HG02623 (cell line): ENCODE data around the gene NCKAP1.
"Not testable (repeated sequence)": the region's sequence is repeated elsewhere in the genome, so short reads cannot be mapped to it uniquely, and the experiment has no call there.

Experiments
- ATAC-seq: cut with Tn5 transposase; IDR thresholded peaks from one replicate; pipeline ENCODE4 v1.9.1; 2021; ENCODE audit warnings: moderate library complexity; ENCODE audit not compliant: unreplicated experiment

Gene NCKAP1

DNA sequence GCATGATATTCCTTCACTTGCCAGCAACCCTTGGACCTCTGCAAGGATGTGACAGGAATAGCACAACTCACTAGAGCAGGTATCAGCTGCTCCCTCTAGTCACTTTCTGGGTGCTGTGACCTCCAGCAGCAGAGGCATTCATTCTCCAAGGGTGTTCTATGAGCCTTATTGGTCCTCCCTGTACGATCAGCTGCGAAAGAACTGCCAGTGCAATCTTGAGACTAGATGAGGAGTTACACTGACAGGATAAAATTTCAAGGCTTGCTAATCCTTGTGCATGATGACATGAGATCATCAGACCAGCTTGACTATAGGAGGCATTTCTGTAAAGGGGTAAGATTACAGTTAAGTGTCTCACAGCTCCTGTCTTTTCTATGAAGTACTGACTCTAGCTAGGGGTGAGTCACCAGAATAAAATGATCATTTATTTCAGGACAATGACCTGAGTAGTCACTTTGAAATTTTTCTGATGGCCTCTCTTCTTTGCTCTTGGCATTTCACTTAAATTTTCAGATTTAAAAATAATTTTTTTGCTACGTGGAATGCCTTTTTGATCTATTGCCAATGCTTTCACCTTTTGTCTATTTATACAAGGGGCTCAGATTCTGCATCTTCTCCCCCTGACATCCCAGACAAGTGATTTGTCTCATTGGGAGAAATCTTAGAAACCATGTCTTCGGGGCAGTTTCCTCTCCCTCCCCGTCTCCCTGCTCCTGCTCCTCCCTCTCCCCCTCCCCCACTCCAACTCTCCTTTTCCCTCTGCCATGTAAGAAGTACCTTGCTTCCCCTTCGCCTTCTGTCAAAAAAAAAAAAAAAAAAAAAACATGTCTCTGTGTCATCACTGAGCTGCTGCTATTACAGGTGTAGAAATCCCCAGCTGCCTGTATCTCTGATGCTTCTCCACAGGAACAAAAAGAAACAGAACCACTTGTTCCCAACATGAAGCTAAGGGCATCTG is 122.6 kb downstream of the NCKAP1 start:
- ATAC-seq, result no peak

- no peak for ATAC-seq
Measured at GRCh38 chr2:182914852-182915251, 123.4 kb downstream of the NCKAP1 start.

- ATAC-seq, result no peak
Measured at GRCh38 chr2:182913064-182913463, 125.2 kb downstream of the NCKAP1 start.

DNA sequence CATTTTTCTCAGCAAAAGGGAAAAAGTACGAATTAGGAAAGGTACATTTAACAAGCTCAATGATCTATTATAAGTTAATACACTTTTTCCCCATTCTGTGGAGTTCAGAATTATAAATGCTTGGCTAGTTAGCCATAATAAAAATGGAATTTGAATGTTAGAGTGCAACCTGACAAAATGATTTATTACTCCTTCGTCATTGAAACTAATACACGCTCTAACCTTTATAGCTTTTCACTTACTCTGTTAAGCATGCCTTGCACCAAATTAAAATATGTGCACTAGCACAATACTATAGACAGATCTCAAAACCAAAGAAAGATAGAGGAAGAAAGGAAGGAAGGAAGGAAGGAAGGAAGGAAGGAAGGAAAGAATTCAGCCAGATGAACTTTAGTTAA is 125.7 kb downstream of the NCKAP1 start:
- ATAC-seq, result no peak

- no peak for ATAC-seq
Measured at GRCh38 chr2:182911813-182912517, 126.3 kb downstream of the NCKAP1 start.

DNA sequence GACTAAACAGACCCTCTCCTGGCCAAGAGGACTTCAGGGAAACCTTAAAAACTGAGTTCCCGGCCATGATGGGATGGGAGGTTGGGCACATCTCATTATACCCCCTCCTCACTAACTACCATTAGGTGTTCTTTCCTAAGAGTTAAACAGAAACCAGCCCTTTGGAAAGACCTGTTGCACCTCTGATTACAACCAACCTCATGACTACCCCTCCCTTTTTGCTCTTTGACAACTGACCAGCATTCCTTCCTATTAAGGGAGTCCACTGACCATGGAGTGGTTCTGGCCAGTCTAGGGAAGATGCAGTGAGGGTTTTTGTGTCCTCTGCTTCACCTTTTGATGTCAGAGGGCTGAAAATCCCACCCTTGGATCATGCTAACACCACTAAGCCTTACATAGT is 127.3 kb downstream of the NCKAP1 start:
- ATAC-seq, result no peak

DNA sequence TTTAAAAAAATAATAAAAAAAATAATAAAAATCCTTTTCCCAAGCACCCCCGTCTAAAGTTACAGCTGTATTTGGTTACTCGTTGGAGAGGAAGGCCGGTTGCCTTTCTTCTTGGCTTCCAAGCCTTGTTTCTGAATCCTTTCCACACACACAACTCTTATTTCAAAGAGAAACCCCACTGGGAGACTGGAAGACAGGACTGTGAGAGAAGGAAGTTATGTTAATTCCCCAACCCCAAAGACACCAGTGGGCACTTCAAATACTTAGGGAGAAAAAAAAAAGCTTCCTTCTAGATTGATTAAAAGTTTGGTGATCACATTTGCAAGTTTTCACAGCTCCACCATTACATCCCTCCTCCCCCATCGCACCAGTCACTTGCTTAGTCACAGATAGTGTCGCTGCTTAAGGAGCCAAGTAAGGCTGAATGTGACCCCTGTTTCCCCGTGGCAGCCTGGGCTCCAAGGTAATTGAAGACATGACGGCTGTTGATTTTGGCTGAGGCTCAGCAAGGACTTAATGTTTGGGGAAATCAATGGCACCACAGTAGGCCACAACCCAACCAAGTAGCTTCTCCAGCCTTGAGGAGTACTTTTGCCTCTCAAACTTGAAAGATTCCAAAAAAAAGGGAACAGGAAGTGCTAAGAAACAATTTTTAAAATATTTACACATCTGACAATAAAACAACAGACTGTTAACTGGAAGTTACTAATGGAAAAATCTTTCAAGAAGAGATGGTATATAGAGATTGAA is 131.0 kb downstream of the NCKAP1 start:
- ATAC-seq, result no peak

DNA sequence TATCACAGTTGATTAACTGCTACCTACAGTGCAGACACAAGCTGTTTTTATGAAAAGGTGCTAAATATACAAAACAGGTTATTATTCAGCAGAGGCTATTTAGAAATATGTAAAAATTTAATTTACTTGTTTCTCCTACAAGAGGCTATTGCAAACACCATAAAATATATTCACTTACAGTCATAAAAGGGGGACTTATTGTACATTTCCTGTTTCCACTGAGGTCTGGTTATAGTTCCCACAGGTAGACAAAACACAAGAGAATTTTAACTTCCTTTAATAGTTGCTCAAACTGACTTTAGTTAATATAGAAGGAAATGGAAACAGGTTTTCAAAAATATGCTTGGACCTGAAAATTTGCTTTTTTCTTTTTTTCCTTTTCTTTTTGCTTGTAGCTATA is 131.8 kb downstream of the NCKAP1 start:
- ATAC-seq, result no peak

GRCh38 chr2:182904844-182905243 is 133.4 kb downstream of the NCKAP1 start:
- no peak for ATAC-seq

- ATAC-seq, result no peak
Measured at GRCh38 chr2:182903566-182903965, 134.7 kb downstream of the NCKAP1 start.

- no peak for ATAC-seq
Measured at GRCh38 chr2:182901748-182902147, 136.5 kb downstream of the NCKAP1 start.

GRCh38 chr2:182898718-182899117 is 139.5 kb downstream of the NCKAP1 start:
- no peak for ATAC-seq

DNA sequence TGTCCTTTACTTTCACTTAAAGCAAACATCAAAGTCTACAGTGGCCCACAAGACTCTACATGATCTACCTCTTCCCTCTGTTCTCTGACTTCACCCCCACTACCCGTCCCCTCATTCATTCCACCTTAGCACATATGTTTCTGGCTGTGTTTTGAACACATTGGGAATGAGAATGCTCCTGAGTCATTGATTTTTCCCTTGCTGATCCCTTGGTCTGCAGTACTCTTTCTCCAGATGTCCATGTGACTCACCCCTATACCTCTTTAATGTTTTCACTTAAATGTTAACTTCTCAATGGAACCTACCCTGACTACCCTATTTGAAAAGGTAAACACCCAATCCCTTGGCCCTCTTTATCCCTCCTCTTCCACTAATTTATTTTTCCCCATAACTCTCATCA is 141.1 kb downstream of the NCKAP1 start:
- ATAC-seq, result no peak

DNA sequence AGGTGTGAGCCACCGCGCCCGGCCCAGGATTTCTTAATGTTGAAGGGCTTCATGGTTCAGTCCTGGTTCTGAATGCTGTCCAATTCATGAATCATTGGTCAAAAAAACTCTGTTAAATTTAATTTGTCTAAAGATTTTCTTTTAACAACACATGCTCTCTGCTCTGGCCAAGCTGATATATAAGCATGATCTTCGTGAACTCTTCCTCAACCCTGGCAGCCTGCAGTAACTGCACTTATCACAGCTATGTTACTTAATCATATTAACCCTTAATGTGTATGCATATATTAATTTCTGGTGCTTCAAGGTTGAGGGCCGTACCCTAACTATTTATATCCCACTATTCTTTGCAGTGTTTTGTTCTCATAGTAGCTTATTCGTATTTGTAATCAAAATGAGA is 142.5 kb downstream of the NCKAP1 start:
- ATAC-seq, result no peak

GRCh38 chr2:182895169-182895568 is 143.1 kb downstream of the NCKAP1 start:
- no peak for ATAC-seq

DNA sequence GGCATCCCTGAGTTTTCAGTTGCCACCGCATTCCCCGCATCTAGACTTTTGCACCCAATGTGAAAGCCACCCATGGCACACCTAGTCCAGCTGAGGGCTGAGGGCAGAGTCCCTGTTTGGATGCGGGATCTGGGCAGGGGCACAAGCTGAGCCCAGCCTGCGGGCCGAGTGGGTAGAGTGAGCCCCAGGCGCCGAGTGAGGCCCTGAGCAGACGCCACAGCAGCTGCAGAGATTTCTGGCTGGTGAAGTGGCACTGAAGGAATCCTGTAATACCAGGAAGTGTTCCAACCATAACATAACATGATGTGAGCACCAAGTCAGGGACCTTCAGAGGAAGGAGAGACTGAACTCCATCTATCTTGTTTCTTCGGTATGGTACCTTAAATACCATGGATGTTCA is 144.1 kb downstream of the NCKAP1 start:
- ATAC-seq, result no peak

DNA sequence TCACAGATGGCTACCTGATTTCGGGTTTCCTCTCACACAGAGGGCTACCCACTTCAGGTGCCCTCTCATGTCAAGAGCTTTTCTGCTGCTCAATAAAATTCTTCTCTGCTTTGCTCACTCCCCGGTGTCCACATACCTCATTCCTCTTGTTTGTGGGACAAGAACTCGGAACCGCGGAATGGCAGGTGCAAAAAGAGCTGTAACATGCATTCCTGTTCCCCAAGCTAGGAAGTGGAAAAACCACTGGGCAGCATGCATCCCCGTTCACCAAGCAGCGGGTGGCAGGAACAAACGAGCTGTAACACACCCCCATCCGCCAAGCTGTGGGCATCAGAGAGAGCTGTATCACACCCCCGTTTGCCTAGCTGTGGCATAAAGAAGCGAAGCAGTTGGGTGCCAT is 144.6 kb downstream of the NCKAP1 start:
- ATAC-seq, result no peak

- ATAC-seq, result not testable (repeated sequence)
Measured at GRCh38 chr2:182893035-182893434, 145.2 kb downstream of the NCKAP1 start.

- no peak for ATAC-seq
Measured at GRCh38 chr2:182891611-182892010, 146.6 kb downstream of the NCKAP1 start.

DNA sequence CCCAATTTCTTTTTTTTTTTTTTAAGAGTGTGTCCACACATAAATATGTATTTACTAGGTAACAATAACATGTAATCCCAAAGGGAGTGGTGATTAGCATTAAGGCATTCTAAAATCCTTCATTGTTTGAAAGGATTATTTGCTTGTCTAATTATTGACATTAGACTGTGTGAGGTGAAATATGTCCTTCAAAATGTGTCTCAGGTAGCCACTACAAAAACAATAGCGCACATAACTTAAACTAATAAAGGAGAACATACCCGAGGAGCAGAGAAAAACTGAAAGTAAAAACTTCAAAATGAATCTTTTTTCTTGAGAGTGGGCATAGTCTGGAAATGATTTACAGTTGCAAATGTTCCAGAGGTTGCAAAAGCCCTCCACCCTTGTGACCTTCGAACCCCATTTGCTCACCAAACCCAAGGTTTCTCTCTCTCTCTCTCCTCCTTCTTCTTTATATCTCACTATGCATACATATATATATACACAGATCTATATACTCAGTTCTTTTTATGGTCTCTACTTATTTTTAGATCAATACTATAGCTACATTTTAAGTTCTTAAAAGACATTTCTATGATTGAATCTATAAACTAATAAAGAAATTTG is 147.4 kb downstream of the NCKAP1 start:
- no peak for ATAC-seq

DNA sequence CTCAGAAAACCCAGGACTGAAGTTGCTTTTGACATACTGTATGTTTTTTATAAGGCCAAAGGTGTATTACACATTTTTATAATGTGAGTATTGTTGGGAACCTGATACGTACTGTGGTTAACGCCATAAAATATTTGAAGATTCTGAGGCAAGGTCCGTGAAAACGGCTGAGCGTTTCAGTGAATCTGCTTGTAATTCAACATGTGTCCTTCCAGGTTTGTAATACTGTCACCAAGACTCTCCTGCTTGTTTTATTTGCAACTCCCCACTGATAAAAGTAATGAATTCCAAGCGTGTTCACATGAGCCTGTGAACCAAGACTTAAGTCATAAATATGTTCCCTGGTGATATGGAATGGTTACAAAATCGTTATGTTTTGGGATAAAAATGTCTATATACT is 148.0 kb downstream of the NCKAP1 start:
- ATAC-seq, result no peak
